GM21390 (cell line): Measurements from ENCODE around the gene CYP19A1.

Source experiments
- ATAC-seq: cut with Tn5 transposase; IDR thresholded peaks from one replicate; pipeline ENCODE4 v1.9.1; 2021; ENCODE audit not compliant: unreplicated experiment

CYP19A1 gene

DNA sequence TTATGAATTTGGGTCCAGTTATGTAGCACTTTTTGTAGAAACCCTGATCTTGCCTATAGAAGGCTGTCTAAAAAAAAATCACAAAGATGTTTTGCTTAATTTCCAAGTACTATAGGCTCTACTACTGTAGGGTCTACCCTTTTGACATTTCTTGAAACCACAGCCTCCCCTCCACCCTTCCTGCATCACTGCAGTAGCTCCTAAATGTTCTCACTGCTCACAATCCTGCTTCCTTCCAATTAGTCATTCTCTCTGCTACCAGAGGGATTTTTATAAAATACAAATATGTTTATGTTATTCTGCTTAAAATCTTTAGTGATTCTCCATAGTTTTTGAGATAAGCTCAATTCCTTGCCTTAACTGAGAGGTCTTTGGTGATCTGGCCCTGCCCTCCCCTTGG is 114.0 kb downstream of the CYP19A1 start:
- ATAC-seq = no peak

GRCh38 chr15:51223771-51224229 is 114.6 kb downstream of the CYP19A1 start:
- ATAC-seq = no peak

- ATAC-seq = no peak
These were observed 120.0 kb downstream of the CYP19A1 start for GRCh38 chr15:51218299-51218938.

- no peak for ATAC-seq
These were observed 125.5 kb downstream of the CYP19A1 start for GRCh38 chr15:51212909-51213308.

DNA sequence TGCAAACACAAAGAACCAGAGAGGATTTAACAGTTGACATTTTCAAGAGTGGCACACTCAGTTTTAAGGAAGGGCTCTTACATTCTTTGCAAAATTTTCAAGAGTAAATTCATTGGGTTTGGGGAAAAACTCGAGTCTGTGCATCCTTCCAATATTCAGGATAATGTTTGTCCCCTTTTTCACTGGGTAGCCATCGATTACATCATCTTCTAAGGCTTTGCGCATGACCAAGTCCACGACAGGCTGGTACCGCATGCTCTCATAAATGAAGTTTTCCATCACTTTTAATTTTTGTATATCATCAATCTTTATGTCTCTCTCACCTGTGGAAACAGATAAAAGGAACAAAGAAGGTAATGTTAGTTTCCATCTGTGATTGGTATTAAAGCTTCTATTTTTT is 126.2 kb downstream of the CYP19A1 start:
- no peak for ATAC-seq

- no peak for ATAC-seq
These were observed 133.1 kb downstream of the CYP19A1 start for GRCh38 chr15:51205050-51205975.

DNA sequence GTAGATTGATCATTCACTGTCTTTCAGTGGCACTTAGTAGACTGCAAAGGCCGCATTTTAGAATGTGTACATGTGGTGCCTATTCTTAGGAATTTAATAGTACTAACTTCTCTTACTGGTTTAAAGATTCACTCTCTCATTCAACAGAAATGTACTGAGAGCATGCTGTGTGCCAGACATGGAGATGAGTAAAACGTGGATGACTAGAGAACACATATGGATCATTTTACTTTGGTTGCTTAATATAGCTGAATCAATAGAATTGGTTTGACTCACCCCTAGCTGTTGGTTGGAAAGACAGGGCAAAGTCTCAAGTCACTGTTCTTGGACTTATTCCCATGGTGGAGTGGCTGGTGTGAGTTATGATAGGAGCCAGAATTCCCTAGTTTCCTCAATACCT is 134.6 kb downstream of the CYP19A1 start:
- ATAC-seq = no peak

- ATAC-seq = no peak
These were observed 135.6 kb downstream of the CYP19A1 start for GRCh38 chr15:51202783-51203182.

DNA sequence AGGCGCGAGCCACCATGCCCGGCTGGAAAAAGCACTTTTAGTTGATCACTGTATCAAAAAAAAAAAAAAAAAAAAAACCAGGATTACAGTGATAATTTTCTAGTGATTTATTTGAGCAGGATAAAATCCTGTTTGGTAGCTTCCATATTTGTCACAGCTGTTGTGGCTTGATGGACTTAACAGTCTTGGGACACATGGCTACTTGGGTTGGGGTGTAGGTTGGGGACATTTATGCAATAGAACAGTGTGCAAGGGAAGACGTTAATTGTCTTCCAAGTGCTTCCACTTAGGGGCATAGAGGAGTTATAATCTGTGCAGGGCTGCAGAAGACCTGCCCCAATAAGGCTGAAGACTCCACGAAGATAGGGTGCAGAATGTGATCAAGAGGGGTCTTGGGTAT is 136.8 kb downstream of the CYP19A1 start:
- no peak for ATAC-seq

DNA sequence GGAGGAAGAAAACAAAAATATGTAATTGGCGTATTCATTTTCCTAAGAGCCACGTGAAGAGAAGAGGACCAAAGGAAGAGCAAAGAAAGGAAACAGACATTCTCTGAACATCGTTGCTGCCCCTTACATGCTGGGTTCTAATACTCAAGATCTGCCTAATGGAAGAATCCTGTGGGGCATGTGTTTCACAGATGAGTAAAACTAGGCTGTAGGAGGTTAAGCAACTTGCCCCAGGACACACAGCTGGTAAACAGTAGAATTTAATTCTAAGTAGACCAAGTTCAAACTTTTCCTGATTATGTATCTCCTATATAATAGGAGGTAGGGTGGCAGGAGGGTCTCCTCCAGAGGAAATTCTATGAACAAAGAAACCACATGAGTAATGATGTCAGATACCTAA is 137.6 kb downstream of the CYP19A1 start:
- no peak for ATAC-seq

- no peak for ATAC-seq
These were observed 138.9 kb downstream of the CYP19A1 start for GRCh38 chr15:51199541-51199940.

GRCh38 chr15:51198701-51199232 is 139.6 kb downstream of the CYP19A1 start:
- no peak for ATAC-seq

- ATAC-seq = no peak
These were observed 142.9 kb downstream of the CYP19A1 start for GRCh38 chr15:51195459-51195858.

- ATAC-seq = no peak
These were observed 144.4 kb downstream of the CYP19A1 start for GRCh38 chr15:51193979-51194378.

DNA sequence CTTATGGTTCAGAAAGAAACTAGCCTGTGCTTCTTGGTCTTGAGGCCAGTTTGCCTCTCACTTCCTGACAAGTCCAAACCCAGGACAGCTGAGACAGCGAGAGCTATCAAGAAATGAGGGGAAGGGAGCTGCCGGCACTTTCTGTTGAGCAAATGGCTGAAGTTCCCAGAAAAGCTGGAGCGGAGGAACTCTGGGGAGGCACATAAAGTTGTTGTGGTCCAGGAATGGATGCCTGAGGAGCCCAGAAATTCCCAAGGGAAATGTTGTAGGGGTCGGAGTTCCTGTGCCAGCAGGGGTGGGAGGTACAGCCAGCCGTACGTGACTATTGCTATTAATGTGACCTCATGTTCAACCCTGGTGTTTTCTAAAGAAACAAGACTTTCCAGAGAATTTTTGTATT is 144.9 kb downstream of the CYP19A1 start:
- ATAC-seq = no peak

DNA sequence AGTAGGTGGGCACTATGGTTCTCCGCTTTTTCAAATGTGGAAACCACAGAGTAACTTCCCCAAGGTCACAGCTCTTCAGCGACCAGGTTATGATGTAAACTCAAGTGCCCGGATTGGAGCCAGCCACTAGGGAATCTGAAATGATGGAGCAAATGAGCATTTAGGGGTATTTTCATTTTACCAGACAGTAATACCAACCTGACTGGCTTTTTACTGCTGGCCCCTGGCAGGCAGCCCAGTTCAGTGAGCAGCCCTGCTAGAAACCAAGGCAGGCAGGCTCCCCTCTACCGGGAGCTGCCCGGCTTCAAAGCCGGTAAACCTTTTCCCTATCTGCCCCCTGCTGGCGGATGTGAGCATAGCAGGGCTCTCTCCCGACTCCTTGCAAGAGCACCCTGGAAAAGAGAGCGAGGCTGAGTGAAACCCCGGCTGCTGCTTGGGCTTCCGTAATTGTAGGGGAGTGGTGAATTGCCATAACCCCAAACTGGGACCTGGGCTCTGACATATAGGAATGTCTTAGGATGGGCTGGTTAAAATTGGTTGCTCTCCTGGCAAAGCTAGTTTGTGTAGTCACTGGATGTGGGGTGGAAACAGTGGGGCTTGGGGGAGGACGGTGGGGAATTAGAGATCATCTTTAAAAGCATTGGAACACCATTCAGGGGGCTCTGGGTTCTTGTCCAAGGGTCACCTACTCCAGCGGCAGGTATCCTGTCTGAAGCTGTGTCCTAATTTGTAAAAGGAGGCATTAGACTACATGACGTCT is 145.7 kb downstream of the CYP19A1 start:
- ATAC-seq = no peak

DNA sequence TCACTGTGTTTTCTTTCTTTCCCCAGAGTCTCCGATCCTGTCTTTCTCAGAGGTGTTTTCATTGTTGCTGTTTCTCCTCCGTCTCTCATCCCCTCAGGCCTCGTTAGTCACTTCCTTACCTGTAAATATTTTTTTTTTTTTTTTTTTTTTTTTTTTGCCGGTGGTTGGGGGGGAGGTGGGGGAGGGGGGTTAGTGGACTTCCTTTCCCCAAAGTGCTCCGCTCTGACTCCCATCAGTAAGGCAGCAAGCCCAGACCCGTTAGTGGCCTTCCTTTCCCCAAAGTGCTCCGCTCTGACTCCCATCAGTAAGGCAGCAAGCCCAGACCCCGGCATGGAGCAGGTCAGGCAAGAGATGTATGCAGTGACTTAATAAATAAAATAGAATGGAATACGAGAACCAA is 146.6 kb downstream of the CYP19A1 start:
- ATAC-seq = no peak

DNA sequence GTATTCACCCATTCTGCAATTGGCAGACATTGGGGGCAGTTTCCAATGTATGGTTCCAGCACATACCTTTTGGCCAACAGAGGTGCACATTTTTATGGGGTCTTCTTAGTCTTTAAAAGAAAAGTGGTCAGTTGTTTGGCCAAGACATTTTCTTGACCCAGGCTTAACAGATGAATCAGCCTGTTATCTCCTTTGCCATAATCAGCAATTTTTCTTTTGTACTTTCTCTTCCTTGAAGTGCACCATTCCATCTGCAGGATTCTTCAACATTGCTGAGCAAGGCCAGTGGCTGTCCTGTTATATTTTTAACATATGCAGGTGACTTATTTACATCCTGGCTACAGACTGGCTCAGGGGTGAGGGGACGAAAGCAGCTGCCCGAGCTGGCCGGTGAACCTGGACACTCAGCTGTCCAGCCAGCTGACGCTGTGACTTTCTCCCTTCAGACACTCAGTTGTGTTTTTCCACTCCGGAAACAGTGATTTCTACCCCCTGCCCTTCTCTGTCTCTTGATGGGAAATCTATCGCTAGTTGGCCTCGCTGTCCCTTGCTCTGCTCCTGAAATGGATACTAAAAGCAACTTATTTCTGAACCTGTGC is 147.2 kb downstream of the CYP19A1 start:
- no peak for ATAC-seq

- no peak for ATAC-seq
These were observed 147.8 kb downstream of the CYP19A1 start for GRCh38 chr15:51190424-51191068.

GRCh38 chr15:51189669-51190385 is 148.6 kb downstream of the CYP19A1 start:
- no peak for ATAC-seq
